ENCODE measurements around the gene SPAG16.

GRCh38 chr2:213290501-213290900 lies 6.2 kb downstream of the SPAG16 start:
- TF ChIP-seq POLR2A (IDR thresholded peaks at IDR 0.05) (no peak), CTCF (IDR thresholded peaks at IDR 0.05) (no peak), EP300 (IDR thresholded peaks at IDR 0.05) (no peak)

Measured in tibial nerve (tissue), 4 donors.